NOMO-1 treated with dmso at 0.1 percent for 144 hours (cell line): ENCODE measurements around the gene ALDH1A1.

Experiments used
- DNase-seq: peaks from one replicate; lab custom pipeline; 2025; ENCODE audit not compliant: unreplicated experiment; lab: John Stamatoyannopoulos, UW

The ALDH1A1 gene

DNA sequence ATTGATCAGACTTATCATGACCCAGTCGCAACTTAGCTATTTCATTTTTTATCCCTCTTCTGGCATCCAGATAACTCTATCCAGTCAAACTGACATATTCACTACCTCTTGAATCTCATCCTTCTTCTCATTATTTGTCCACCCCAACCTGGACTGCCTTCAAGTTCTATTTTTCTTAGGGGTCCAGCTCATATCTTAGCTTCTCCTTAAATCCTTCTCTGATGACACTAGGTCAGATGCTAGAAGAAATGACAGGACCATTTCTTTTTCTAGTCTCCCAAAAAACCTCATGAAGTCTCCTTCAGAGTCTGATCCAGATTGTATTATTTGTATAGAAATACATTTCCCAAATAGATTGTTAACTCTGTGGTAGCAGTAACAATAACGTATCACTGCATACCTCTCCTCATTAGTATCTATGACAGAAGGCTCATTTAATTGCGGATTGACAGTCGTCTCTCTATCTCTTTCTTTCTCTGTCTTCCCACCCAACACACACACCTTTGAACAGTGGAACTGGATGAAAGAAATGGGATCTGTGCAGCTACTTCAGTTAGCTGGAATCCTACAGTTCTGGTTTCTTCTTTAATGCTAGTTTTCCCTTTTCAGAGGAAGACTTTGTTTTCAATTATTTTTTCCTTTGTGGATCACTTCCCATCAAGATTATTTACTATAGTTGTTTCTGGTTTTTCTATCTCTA lies 33.5 kb downstream of the ALDH1A1 start:
- DNase-seq = no peak

DNA sequence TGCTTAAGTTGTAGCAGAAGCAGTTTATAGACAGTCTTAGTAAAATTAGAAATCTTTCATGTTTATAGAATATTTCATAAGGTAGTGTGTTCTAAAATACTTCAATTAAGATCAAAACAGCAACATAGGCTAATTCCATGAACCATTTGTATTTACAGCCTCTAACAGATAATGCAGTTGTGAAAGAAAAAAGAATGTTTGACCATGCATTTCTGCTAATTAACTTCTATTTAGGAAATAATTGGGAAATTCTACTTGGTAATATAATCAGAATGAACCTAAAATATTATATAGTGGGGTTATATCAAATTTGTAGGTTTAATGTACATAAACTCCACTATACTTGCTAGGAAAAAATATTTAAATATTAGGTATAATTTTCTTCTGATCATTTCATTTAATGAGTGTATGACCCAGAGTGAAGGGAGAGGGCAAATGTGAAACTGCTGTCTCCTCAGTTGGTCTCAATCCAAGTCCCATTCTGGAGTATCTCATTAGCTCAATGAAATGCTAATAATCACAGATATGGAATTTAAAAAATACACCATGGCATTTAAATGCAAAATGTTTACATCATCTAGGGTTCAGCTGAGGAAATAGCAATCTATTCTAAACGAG lies 34.9 kb downstream of the ALDH1A1 start:
- no peak for DNase-seq

DNA sequence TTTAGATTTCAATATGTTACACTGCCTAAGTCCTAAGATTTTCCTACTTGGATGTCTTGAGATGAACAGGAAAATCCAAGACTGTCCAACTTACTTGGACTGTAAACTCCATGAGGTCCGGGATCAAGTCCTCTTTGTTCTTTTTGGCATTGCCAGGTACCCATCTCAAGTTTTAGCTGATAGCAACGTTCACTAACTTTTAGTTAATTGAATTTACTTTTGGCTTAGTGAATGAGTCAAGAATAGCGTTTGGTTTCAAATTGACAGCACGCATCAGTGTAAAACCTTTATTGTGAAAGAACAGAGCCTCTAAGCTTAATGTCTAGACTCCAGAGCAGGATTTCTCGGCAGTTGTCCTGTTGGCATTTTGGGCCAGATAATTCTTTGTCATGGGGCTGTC lies 37.2 kb downstream of the ALDH1A1 start:
- no peak for DNase-seq

DNA sequence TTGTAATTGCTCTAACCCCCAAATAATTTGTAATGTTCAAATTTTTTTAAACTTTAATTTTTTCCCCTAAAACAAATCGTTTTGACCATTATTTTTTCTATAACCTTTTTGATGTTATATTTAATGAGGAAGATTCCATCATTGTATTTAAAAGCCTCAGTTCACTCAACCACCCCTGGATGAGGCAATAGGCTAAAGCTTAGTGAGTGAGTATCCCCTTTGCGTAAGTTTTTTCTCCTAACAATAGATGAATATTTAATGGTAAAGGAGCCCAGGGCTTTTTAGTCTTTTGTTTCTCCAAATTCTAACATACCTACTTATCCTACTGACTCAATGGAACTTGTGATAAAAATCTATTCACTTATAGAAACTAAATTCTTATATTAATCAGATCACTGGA lies 38.1 kb downstream of the ALDH1A1 start:
- no peak for DNase-seq

DNA sequence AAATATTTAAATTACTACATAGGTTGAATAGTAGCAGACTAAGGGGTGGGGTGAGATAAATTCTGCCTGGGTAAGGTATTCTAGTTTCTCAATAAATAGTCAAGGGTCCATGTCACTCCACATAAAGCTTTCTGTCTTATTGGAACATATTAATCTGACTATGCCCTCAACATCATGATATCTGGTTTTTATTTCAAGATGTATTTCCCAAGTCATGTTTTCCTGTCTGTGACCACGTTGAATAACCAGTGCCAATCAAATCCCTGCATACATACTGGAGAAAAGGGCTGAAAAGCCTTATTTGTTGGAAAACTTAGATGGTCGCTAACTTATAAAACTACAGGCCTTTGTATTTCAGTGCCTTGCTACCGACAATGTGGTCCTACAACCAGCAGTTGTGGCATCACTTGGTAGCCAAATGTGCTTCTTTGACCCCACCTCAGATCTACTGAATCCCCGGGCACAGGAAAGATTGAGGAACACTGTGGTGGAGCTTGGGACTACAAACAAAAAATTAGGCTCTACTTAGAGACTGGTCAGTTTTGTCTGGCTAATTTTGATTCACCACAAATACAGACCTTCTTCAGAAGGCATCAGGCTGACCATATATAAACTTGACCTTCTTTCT lies 39.4 kb downstream of the ALDH1A1 start:
- DNase-seq = no peak

DNA sequence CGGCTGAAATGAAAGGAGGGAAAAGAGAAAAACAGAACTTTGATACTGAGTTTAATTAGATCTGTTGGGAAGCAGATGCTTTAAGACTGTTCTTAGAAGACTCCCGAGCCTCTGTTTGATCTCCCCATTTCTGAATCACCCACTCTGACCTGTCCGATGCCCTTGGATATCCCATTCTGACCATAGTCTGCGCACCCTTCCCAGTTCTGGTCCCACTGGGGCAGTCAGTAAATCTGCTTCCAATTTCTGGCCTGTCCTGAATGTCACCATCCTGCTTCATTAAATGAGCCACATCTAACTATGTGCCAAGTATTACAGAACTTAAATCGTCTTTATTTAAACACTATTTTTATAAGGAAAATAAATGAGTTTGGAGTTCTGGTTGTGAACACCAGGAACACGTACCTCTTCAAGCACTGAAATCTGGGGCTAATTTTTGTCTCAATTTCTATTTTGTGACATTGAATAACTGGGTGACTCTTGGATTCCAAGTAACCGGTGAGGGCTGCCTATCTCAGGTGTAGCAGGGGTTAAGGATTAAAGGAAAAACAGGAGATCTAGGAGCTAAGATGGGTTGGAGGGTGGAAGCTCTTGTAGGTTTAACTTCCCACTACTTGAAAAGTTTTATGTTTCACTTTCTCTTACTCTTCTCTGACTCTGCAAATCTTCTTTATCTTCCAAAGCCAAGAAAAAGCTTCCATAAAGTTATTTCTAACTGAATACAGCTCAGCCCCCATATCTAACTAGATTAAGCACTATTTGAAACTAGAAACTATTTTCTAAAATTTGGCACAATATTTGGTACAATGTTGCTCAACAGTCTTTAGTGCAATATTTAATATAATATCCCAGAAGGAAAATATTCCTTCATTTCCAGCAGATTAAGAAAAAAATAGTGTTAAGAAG lies 40.1 kb downstream of the ALDH1A1 start:
- no peak for DNase-seq

DNA sequence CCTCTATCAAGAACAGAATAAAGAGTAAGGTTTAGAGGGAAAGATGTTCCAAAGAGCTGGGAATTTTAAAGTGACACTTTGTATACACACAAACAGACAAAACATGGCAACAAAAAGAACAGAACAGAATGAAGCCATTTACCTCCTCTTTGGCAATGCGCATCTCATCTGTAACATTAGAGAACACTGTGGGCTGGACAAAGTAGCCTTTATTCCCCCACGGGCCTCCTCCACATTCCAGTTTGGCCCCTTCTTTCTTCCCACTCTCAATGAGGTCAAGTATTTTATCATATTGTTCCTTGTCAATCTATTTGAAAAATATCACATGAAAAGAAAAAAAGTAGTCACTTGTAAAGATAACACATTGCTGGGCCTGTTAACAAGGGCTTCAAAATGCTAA lies 41.0 kb downstream of the ALDH1A1 start:
- no peak for DNase-seq

DNA sequence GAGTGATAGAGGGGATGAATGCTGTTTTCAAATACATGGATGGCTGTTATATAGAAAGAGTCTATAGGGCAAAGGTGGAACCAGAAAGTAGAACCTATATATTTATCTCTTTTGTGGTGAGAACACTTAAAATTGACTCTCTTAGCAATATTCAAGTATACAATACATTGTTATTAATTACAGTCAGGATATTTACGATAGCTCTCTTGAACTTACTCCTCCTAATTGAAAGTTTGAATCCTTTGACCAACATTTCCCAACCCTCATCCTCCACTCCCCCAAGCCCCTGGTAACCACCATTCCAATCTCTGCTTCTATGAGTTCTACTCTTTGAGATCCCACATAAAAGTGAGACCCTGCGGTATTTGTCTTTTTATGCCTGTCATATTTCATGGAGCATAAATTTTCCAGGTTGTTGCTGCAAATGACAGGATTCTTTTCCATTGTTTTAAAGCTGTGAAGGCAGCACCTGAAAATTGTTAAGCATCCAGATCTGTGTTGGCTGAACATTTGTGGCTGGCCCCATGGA lies 41.5 kb downstream of the ALDH1A1 start:
- DNase-seq = no peak

DNA sequence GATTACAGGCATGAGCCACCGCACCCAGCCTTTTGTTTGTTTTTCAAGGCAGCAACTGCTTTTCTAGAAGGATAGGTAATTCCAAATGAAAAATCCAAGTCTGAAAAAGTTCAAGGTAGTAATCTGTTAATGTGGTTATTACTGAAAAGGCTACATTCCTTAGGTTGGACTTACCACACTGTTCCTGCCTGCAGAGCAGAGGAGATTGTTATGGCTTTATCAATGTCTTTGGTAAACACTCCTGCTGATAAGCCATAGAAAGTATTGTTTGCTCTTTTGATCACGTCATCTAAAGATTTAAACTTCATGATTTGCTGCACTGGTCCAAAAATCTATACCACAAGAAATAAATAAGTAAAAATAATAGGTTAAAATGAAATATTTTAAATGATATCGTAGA lies 43.4 kb downstream of the ALDH1A1 start:
- DNase-seq = no peak

DNA sequence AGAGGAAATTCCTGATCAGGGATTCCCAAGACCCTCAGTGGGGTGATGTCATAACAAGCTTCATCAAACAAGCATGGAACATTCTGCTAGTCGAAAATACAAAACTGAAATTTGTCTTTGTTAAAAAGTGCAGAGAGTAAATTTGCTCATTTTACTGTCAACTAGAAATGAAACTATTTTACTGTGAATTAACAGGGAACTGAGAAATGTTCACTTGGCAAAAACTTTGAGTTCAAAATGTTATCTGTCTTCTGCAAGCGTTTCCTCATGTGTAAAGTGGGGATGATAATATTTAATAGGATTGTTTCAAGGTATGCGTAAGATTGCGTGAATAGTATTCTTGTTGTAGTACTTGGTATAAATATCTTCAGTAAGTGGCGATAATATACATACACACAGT lies 45.4 kb downstream of the ALDH1A1 start:
- no peak for DNase-seq

DNA sequence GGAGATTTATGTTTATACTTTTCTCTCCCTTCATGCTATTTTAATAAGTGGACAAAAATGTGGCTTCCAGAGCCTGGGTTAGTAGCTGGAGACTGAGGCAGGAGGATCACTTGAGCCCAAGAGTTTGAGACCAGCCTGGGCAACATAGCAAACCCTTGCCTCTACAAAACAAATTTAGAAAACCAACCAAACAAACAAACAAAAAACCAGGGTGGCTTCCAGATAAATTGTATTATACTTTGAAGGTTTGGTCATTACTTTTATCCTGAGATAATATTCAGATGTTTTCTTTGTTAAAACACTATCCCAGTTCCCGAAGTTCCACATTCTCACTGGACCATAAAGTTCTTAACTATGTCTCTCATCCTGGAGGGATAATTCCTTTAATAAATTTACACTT lies 46.0 kb downstream of the ALDH1A1 start:
- DNase-seq = no peak

DNA sequence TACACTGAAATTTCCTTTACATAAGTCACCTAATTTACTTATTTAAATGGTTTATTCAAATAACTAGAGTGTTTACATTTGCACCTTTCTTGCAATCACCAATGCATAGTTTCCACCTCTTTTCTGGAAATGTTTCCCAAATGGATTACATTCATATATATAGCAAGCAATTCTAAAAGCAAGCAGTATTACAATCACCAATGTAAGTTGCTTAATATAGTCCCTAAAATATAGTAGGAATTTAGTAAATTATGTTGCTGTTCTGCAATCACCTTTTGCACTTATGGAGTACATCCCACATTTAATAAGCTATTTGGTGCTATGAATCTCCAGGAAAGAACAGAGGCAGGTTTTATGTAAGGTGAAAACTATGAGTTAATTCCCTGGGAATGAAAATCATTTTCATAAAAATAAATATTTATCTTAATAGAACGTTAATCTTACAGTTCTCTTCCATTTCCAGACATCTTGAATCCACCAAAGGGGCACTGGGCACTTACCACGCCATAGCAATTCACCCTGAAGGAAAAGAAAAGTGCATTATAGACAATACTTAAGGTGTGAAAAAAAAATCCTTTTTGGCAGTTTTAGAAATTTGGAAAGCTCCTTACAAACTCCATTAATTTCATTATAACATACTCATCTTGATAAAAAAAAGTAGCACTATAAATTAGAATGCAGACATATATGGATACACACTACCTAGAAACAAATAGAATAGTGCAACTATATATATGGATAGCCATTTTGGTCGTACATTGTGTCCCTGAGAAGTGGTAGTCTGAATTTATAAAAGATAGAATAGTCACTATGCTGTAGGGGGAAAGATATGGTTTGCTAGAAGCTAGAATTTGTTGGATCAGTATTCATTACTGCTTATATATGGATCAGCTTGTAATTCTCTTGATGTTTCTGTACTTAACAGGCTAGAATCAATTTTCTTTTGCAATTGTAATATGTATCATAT lies 47.1 kb downstream of the ALDH1A1 start:
- no peak for DNase-seq

DNA sequence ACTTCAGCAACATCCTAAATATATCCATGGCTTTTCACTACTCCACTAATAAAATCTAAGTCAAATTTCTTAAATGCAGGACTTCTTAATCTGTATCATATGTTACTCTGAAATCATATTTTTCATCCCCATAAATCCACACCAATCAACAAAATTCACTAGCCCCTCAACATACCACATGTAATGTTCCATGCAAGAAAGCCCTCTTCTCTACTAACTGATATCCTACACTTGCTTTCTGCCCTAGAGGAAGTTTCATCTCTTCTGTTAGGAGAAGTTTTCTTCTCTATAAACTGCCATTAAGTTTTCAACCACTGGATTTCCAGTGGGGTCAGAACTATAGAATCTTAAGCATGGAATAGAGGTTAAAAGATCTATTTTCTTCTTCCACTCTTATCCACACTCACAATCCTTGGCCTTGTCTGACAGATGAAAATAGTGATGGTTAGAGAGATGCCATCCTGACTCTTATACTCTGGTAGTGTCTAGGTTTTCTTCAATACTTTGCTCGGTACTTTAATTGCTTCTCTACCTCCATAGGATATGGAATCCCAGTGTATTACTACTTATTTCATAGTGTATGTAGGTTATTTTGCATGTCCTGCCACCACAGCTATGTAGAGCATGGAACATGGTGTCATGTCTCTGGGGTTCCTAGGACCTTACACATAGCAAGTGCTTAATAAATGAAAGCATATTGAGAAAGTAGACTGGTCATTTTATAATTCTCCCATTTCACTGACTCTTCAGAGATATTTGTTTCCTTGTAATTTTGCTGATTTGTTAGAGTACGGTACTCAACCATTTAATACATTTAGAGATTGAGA lies 48.4 kb downstream of the ALDH1A1 start:
- no peak for DNase-seq

DNA sequence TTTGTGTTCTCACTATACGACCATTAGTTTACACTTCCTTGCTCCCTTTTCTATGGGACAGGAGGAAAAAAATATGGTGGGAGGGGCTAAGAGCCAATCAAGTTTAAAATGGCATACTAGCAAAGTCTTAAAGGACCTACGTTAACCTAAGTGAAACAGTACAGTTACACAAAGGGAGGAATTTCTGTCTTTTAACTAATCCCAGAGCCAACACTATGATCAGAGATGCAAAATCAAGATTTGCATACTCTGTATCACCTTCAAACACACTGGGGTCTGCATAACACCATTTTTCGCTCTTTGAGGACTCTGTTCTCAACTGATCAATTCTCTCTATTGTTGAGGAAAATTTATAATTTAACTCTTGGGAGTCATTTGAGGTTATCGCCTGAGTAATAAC lies 49.8 kb downstream of the ALDH1A1 start:
- DNase-seq = no peak

DNA sequence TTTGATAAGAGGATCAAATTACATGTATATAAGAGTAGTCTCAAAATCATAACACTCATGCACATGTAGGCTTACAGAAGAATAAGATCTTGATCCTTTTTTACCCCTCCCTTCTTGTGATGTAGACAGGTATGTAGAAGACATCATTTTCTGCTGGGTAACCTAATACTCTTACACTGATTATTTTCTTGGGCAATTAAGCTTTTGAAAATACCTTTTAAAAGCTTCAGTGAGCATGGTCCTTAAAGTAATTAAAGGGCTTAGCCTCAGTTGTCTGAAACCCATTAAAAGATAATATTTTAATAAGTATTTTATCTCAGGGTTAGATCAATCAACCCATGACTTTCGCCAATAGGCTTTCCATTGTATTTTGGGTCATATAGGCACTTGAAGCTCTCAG lies 50.6 kb downstream of the ALDH1A1 start:
- DNase-seq = no peak

DNA sequence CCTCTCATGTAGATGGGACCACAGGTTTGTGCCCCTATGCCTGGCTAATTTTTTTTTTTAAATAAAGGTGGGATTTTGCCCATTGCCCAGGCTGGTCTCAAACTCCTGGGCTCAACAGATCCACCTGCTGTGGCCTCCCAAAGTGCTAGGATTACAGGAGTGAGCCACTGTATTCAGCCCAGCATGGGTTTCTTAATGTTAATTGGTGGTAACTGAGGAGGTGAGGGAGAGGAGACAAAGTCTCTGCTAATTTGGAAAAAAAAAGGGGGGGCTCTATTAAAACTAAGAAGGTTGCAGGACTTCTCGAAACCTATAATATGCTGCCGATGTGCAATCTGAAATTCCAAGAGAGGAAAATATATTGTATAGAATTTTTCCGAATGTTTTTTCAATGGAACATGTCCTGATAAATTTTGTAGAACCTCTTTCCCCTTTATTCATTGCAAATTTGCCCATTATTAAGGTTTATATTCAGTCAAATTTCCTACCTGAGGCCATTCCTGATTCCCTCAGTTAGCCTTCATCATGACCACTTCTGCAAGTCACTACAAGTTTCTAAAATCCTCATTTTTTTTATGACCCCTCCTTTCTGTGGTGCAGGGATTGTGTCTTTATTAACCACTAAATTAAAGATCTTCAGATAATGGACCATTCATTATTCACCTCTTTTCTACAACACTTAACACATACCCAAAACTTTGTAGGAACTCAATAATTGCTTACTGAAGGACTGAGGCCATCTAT lies 52.9 kb downstream of the ALDH1A1 start:
- DNase-seq = no peak

DNA sequence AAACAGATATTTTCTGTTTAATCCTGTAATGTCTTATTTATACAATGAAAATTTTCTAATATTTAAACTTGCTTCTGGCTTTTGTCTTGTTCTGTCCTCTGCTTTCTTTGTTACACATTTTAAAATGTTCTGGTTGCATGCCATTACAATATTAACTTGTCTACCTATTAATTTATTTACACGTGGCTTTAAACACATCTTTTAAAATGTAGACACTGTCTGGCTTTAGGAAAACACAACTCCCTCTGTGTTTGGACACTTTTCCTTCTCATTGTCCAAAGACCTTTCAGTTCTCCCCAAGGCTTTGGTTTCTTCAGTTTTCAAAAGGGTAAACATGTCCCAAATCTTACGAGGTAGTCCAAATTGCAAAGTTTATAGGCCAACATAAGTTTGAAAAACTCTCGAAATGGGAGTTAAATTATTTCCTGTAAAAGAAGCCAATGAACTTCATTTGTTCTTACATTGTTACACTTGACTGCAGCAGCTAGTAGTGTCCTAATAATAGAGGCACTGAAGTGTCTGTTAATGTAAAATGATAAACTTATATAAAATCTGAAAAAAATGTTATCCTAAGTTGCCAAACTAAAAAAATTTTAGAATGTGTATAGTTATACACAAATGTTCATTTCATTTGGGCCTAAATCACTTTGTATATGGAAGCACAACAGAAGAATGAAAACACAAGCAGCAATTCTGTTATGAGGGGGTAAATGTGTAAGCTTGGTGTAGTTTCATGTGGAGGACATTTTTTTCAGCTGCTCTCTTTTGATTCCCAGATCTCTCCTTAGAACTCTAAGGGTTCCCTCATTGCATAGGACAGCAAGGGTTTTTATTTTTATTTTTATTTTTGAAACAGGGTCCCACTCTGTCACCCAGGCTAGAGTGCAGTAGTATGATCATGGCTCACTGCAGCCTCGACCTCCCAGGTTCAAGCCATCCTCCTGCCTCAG lies 53.8 kb downstream of the ALDH1A1 start:
- no peak for DNase-seq

DNA sequence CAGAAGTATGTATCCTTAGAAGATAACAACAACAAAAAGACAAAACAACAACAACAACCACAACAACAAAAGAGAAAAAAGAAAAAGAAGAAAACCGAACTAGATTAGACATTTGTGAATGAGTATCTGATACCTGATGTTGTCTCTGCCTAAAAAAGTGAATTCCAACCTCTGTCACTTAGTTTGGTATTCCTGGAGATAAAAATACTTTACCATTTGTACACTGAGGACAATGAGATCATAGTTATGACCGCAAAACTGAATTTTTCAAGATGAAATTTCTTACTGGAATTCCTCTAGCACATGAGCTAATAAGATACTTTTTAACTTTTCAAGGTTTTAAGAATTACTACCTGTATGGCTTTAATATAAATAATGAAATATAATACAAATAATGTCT lies 54.5 kb downstream of the ALDH1A1 start:
- DNase-seq = no peak
